HepG2 (cell line): ENCODE measurements around the gene TLN1. TPM values are rescaled to one million over a fixed set of nuclear protein-coding genes. Genes with fewer than 3 reads are reported as not detected.

Experiments
- ARNTL ChIP-seq: sonication (generic); formaldehyde crosslinking; IDR thresholded peaks from 2 replicates; pipeline ENCODE4 v1.4.0; 2020; ENCODE audit warnings: mild to moderate bottlenecking, missing genetic modification reagents
- ATF4 ChIP-seq, 2 experiments: fragments of 450-650 bp in 1 of 2; sonication (generic) in 1 of 2; formaldehyde crosslinking; IDR thresholded peaks; 2 replicates each; pipeline versions ENCODE4 v1.5.0 to v1.8.0; 2020 to 2022; ENCODE audit warnings: mild to moderate bottlenecking in 1 of 2, missing genetic modification reagents in 1 of 2
- ATRX ChIP-seq: sonication (generic); formaldehyde crosslinking; IDR thresholded peaks from 2 replicates; pipeline ENCODE4 v1.4.0; 2020; ENCODE audit warnings: missing genetic modification reagents, borderline replicate concordance
- BCLAF1 ChIP-seq: fragments of 450-650 bp; IDR thresholded peaks from 2 replicates; pipeline ENCODE4 v1.6.1; 2017; ENCODE audit warnings: mild to moderate bottlenecking
- CHCHD3 ChIP-seq: sonication (generic); formaldehyde crosslinking; IDR thresholded peaks from 2 replicates; pipeline ENCODE4 v1.8.0; 2022; ENCODE audit warnings: mild to moderate bottlenecking, missing genetic modification reagents, moderate library complexity
- ERF ChIP-seq: IDR thresholded peaks from 2 replicates; pipeline ENCODE4 v1.6.1; 2018; ENCODE audit warnings: missing biosample characterization, missing genetic modification reagents
- IKZF1 ChIP-seq: fragments of 450-650 bp; IDR thresholded peaks from 2 replicates; pipeline ENCODE4 v1.7.1; 2016
- IRX3 ChIP-seq: sonication (generic); formaldehyde crosslinking; IDR thresholded peaks from 2 replicates; pipeline ENCODE4 v1.8.1; 2023; ENCODE audit warnings: mild to moderate bottlenecking, low read depth, missing genetic modification reagents, borderline replicate concordance
- ISL2 ChIP-seq: sonication (generic); formaldehyde crosslinking; IDR thresholded peaks from 2 replicates; pipeline ENCODE4 v1.5.0; 2020; ENCODE audit warnings: missing genetic modification reagents
- KDM1A ChIP-seq: IDR thresholded peaks from 2 replicates; pipeline ENCODE4 v1.6.1; 2016; ENCODE audit warnings: missing compliant biosample characterization
- MBD4 ChIP-seq: IDR thresholded peaks from 2 replicates; pipeline ENCODE4 v1.6.1; 2012; ENCODE audit warnings: low read length, inconsistent platforms, borderline replicate concordance
- NFATC3 ChIP-seq: sonication (generic); formaldehyde crosslinking; IDR thresholded peaks from 2 replicates; pipeline ENCODE4 v1.5.1; 2020; ENCODE audit warnings: mild to moderate bottlenecking, missing genetic modification reagents
- RXRB ChIP-seq: IDR thresholded peaks from 2 replicates; pipeline ENCODE4 v1.6.1; 2016; ENCODE audit warnings: borderline replicate concordance, missing genetic modification reagents, missing compliant biosample characterization
- SETDB1 ChIP-seq: sonication (generic); formaldehyde crosslinking; IDR thresholded peaks from 2 replicates; pipeline ENCODE4 v1.5.1; 2020; ENCODE audit warnings: missing genetic modification reagents, mild to moderate bottlenecking, borderline replicate concordance
- SMARCE1 ChIP-seq: fragments of 450-650 bp; IDR thresholded peaks from 2 replicates; pipeline ENCODE4 v1.6.1; 2017; ENCODE audit warnings: borderline replicate concordance
- SPEN ChIP-seq: sonication (generic); formaldehyde crosslinking; IDR thresholded peaks from 2 replicates; pipeline ENCODE4 v1.5.1; 2020; ENCODE audit warnings: low read depth, mild to moderate bottlenecking, missing genetic modification reagents
- ZNF235 ChIP-seq: sonication (generic); formaldehyde crosslinking; IDR thresholded peaks from 2 replicates; pipeline ENCODE4 v1.8.1; 2023; ENCODE audit warnings: mild to moderate bottlenecking, missing genetic modification reagents, borderline replicate concordance
- ZNF264 ChIP-seq: sonication (generic); formaldehyde crosslinking; IDR thresholded peaks from 2 replicates; pipeline ENCODE4 v1.4.0; 2020; ENCODE audit warnings: missing genetic modification reagents
- ZNF343 ChIP-seq: sonication (generic); formaldehyde crosslinking; IDR thresholded peaks from 2 replicates; pipeline ENCODE4 v1.4.0; 2020; ENCODE audit warnings: mild to moderate bottlenecking, missing genetic modification reagents
- ZNF432 ChIP-seq: sonication (generic); formaldehyde crosslinking; IDR thresholded peaks from 2 replicates; pipeline ENCODE4 v1.5.0; 2020; ENCODE audit warnings: missing genetic modification reagents, mild to moderate bottlenecking, borderline replicate concordance
- ZNF44 ChIP-seq: sonication (generic); formaldehyde crosslinking; IDR thresholded peaks from 2 replicates; pipeline ENCODE4 v1.5.1; 2020; ENCODE audit warnings: mild to moderate bottlenecking, missing genetic modification reagents
- ZNF577 ChIP-seq: sonication (generic); formaldehyde crosslinking; IDR thresholded peaks from 2 replicates; pipeline ENCODE4 v1.4.0; 2020; ENCODE audit warnings: mild to moderate bottlenecking, low read depth, missing genetic modification reagents, borderline replicate concordance
- ZNF709 ChIP-seq: sonication (generic); formaldehyde crosslinking; IDR thresholded peaks from 2 replicates; pipeline ENCODE4 v1.5.0; 2020; ENCODE audit warnings: mild to moderate bottlenecking, missing genetic modification reagents
- ZNF75D ChIP-seq: sonication (generic); formaldehyde crosslinking; IDR thresholded peaks from 2 replicates; pipeline ENCODE4 v1.8.1; 2023; ENCODE audit warnings: missing genetic modification reagents, mild to moderate bottlenecking, borderline replicate concordance
- ZNF777 ChIP-seq: sonication (generic); formaldehyde crosslinking; IDR thresholded peaks from 2 replicates; pipeline ENCODE4 v1.4.0; 2020; ENCODE audit warnings: missing genetic modification reagents
- polyA plus RNA-seq, 8 experiments: library from polyadenylated mRNA; depleted of rRNA in 3 of 8; stranded (reverse) in 7 of 8; unstranded in 1 of 8; fragments of >200 nt; fragmentation: Illumina TruSeq in 4 of 8; extraction: Trizol in 4 of 8; gene quantifications; 2 replicates each; pipeline versions ENCODE4 v1.2.1 to v1.2.3, GENCODE V29; 2011 to 2016; ENCODE audit warnings: low read depth in 4 of 8, missing spikeins in 1 of 8, mixed read lengths in 1 of 8; ENCODE audit not compliant: insufficient read depth in 1 of 8
- total RNA-seq, 5 experiments: library from RNA; depleted of rRNA; stranded (reverse); fragments of >200 nt; fragmentation: Illumina TruSeq; extraction: Trizol; gene quantifications; 2 replicates each; pipeline ENCODE4 v1.2.3, GENCODE V29; 2016; ENCODE audit warnings: low read depth in 1 of 5
- TF ChIP-seq, protein P1 (sequence below): sonication (generic); formaldehyde crosslinking; IDR thresholded peaks from 2 replicates; pipeline ENCODE4 v1.9.0; 2021; ENCODE audit warnings: missing genetic modification reagents, borderline replicate concordance

Gene TLN1
- total and polyA plus RNA-seq, 2 of the 13 experiments (the other 11 are each of a cell fraction or from before 2014, with no cell fraction given), result 35.2 to 51.8 TPM

DNA sequence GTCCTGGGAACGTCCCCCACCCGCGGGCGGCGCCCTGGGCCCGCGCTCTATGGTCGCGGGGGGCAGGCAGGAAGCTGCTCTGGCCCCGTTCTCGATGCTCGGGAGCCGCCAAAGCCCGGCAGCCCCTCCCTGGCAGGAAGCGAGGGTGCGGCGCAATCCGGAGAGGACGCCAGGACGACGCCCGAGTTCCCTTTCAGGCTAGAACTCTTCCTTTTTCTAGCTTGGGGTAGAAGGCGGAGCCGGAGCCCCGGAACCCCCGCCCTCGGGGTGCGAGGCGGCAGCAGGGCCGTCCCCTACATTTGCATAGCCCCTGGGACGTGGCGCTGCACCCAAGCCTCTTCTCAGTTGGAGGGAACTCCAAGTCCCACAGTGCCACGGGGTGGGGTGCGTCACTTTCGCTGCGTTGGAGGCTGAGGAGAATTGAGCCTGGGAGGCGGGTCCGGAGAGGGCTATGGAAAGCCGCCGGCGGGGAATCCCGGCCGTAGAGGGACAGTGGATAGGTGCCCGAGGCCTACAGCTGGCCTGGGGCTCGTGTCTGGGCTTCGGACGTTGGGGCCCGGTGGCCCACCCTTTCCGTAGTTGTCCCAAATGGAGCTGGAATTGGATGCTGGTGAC lies at the start of gene TLN1, which contains the start of gene CREB3 (continued):
- no peak for TF ChIP-seq BCLAF1
- TF ChIP-seq ZNF343 (CRISPR knock-in tag), result no peak; the same call in 1 of the 2 replicates
- TF ChIP-seq ZNF577 (CRISPR knock-in tag), result no peak
- TF ChIP-seq SETDB1 (CRISPR knock-in tag), result no peak
- TF ChIP-seq CHCHD3, result no peak
- TF ChIP-seq ZNF75D, result no peak
- peak; percentile 92 for TF ChIP-seq SPEN
- TF ChIP-seq MBD4, result no peak
- TF ChIP-seq RXRB (CRISPR knock-in tag), result no peak; the same call in 1 of the 2 replicates
- TF ChIP-seq IRX3, result no peak
- TF ChIP-seq IKZF1, result no peak
- 0 out of 2 replicates have a peak, but pooled peaks have one; percentile 23 for TF ChIP-seq ARNTL (CRISPR knock-in tag)
- no peak for TF ChIP-seq ATRX (CRISPR knock-in tag)
- TF ChIP-seq ZNF235 (CRISPR knock-in tag), result no peak
- TF ChIP-seq ATF4 (CRISPR knock-in tag; IDR thresholded peaks at IDR 0.05), result no peak
- TF ChIP-seq KDM1A (CRISPR knock-in tag), result no peak
- no peak for TF ChIP-seq SMARCE1
- peak; percentile 81 for TF ChIP-seq ISL2
- TF ChIP-seq ZNF709, result 0 out of 2 replicates have a peak, but pooled peaks have one; percentile 35
- TF ChIP-seq ZNF777 (CRISPR knock-in tag), result peak; percentile 58
- TF ChIP-seq NFATC3 (CRISPR knock-in tag), result peak; percentile 15; the same call in 1 of the 2 replicates
- no peak for TF ChIP-seq ZNF432 (CRISPR knock-in tag)
- TF ChIP-seq ERF (CRISPR knock-in tag), result peak; percentile 73; the same call in 1 of the 2 replicates
- peak; percentile 62; the same call in 1 of the 2 replicates for TF ChIP-seq ZNF44 (CRISPR knock-in tag)
- TF ChIP-seq ZNF264 (CRISPR knock-in tag), result peak; percentile 16; the same call in 1 of the 2 replicates
- TF ChIP-seq, protein P1, sequence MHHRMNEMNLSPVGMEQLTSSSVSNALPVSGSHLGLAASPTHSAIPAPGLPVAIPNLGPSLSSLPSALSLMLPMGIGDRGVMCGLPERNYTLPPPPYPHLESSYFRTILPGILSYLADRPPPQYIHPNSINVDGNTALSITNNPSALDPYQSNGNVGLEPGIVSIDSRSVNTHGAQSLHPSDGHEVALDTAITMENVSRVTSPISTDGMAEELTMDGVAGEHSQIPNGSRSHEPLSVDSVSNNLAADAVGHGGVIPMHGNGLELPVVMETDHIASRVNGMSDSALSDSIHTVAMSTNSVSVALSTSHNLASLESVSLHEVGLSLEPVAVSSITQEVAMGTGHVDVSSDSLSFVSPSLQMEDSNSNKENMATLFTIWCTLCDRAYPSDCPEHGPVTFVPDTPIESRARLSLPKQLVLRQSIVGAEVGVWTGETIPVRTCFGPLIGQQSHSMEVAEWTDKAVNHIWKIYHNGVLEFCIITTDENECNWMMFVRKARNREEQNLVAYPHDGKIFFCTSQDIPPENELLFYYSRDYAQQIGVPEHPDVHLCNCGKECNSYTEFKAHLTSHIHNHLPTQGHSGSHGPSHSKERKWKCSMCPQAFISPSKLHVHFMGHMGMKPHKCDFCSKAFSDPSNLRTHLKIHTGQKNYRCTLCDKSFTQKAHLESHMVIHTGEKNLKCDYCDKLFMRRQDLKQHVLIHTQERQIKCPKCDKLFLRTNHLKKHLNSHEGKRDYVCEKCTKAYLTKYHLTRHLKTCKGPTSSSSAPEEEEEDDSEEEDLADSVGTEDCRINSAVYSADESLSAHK (CRISPR knock-in tag), result no peak
